ENCODE results near the gene ADARB2. TPM values are rescaled to one million over a fixed set of nuclear protein-coding genes. Genes with fewer than 3 reads are reported as not detected.

The ADARB2 gene
- total and polyA plus RNA-seq, 4 donors: 0.55 to 0.70 (median 0.59) TPM; not detected in 1

DNA sequence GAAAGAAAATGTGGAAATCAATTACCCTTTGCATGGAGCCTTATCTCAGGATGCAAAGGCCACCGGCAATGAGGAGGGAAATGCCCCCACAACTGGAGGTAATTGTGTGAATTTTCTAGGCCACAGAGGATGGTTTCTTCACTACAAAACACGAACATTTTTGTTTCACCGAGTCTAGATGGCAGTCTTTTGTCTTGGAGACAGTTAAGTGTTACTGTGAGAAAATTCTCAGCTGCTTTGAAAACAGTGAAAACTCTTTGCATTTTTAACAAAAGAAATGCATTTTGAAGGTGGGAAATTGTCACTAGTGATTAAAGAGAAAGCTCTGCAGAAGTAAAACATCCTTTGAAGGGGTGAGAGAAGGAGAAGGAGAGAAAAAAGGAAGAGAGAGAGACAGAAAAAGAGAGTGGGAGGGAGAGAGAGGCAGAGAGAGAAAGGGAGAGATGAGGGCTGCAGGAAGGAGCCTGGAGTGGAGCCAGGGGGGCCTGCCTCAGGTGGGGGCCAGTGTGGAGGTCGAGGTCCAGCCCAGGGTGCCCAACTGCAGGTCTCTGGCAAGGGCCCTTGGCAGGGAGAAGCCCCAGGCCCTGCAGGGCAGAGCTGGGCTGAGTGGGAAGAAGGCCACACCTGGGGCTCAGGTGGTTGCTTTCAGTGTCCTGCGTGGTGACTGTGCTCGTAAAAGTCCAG is 261.4 kb downstream of the ADARB2 start:
- H3K27me3 ChIP-seq (ENCODE audit: control insufficient read depth in 4 of 4, insufficient read depth in 4 of 4, low read length in 3 of 4): no peaks in the 10 kb centered on the region
- H3K9me3 ChIP-seq (ENCODE audit: control insufficient read depth in 4 of 4, low read length in 3 of 4): peaks cover 0 to 2% (median under 1%) of the 10 kb centered on the region in 4 donors
- H3K36me3 ChIP-seq (ENCODE audit: control insufficient read depth in 4 of 4, insufficient read depth in 3 of 4, low read depth in 1 of 4, low read length in 3 of 4): no peaks in the 10 kb centered on the region
- WGBS: 29% methylated on average over 6 of the region's 6 CpGs
- no peaks in the 10 kb centered on the region for H3K4me1 ChIP-seq (ENCODE audit: control insufficient read depth in 4 of 4, insufficient read depth in 4 of 4, low read length in 3 of 4)
- TF ChIP-seq, protein P1, sequence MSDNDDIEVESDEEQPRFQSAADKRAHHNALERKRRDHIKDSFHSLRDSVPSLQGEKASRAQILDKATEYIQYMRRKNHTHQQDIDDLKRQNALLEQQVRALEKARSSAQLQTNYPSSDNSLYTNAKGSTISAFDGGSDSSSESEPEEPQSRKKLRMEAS (IDR thresholded peaks at IDR 0.05): no peak
- TF ChIP-seq NR2F2 (IDR thresholded peaks at IDR 0.05) (no peak), RAD21 (IDR thresholded peaks at IDR 0.05) (no peak), HNF4G (IDR thresholded peaks at IDR 0.05) (no peak), YY1 (IDR thresholded peaks at IDR 0.05) (no peak)
- TF ChIP-seq, protein P2, sequence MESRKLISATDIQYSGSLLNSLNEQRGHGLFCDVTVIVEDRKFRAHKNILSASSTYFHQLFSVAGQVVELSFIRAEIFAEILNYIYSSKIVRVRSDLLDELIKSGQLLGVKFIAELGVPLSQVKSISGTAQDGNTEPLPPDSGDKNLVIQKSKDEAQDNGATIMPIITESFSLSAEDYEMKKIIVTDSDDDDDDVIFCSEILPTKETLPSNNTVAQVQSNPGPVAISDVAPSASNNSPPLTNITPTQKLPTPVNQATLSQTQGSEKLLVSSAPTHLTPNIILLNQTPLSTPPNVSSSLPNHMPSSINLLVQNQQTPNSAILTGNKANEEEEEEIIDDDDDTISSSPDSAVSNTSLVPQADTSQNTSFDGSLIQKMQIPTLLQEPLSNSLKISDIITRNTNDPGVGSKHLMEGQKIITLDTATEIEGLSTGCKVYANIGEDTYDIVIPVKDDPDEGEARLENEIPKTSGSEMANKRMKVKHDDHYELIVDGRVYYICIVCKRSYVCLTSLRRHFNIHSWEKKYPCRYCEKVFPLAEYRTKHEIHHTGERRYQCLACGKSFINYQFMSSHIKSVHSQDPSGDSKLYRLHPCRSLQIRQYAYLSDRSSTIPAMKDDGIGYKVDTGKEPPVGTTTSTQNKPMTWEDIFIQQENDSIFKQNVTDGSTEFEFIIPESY (IDR thresholded peaks at IDR 0.05): no peak
- H3K4me3 ChIP-seq (ENCODE audit: low read depth in 1 of 3, low read length in 3 of 3): no peak overlapping the region
- no peak overlapping the region for H3K9ac ChIP-seq (ENCODE audit: low read depth in 1 of 2, low read length in 2 of 2)
- no peak for DNase-seq (ENCODE audit: low spot score)
- no peak overlapping the region for H3K27ac ChIP-seq (ENCODE audit: low read depth in 1 of 2, low read length in 2 of 2)

DNA sequence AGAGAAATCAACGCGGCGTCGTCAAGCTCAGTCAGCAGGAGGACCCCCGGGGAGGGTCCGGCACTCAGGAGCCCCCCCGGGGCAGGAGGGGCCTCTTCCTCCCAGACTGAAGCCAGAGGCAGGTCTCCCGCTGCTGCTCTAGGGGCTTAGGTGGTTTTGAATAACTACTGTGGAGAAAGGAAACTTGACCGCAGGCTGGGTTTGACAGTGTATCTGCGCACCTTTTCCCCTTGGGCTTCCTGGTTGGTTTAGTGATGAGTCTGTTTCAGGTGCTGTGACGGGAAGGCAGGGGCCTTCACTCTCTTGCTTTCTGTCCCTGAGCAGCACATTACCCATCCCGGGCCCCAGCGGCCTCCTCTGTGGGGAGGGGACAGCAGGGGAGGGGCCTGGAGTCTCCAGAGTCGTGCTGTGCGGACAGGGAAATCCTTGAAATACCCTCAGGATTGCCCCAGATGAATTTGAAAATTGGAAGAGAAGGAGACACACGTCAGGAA is 262.2 kb downstream of the ADARB2 start:
- Histone ChIP-seq H3K9me3 (ENCODE audit: control insufficient read depth in 4 of 4, low read length in 3 of 4) (peaks cover 0 to 2% (median under 1%) of the 10 kb centered on the region in 4 donors), H3K4me1 (ENCODE audit: control insufficient read depth in 4 of 4, insufficient read depth in 4 of 4, low read length in 3 of 4) (no peaks in the 10 kb centered on the region), H3K36me3 (ENCODE audit: control insufficient read depth in 4 of 4, insufficient read depth in 3 of 4, low read depth in 1 of 4, low read length in 3 of 4) (no peaks in the 10 kb centered on the region), H3K27ac (ENCODE audit: low read depth in 1 of 2, low read length in 2 of 2) (no peak overlapping the region), H3K4me3 (ENCODE audit: low read depth in 1 of 3, low read length in 3 of 3) (no peak overlapping the region), H3K27me3 (ENCODE audit: control insufficient read depth in 4 of 4, insufficient read depth in 4 of 4, low read length in 3 of 4) (no peaks in the 10 kb centered on the region), H3K9ac (ENCODE audit: low read depth in 1 of 2, low read length in 2 of 2) (no peak overlapping the region)
- no peak for DNase-seq (ENCODE audit: low spot score)
- WGBS: 36% methylated on average over 16 of the region's 16 CpGs
- TF ChIP-seq EGR1 (IDR thresholded peaks at IDR 0.05; ENCODE audit: low read depth in 2 of 2): no peak
- TF ChIP-seq GABPA (IDR thresholded peaks at IDR 0.05 in 1 of 2, conservative IDR thresholded peaks at IDR 0.05 in 1 of 2): no peak
- TF ChIP-seq SP1 (IDR thresholded peaks at IDR 0.05): no peak
- TF ChIP-seq, protein P2 (IDR thresholded peaks at IDR 0.05): no peak
- no peak for TF ChIP-seq HNF4G (IDR thresholded peaks at IDR 0.05)
- TF ChIP-seq YY1 (IDR thresholded peaks at IDR 0.05): no peak
- TF ChIP-seq, protein P3, sequence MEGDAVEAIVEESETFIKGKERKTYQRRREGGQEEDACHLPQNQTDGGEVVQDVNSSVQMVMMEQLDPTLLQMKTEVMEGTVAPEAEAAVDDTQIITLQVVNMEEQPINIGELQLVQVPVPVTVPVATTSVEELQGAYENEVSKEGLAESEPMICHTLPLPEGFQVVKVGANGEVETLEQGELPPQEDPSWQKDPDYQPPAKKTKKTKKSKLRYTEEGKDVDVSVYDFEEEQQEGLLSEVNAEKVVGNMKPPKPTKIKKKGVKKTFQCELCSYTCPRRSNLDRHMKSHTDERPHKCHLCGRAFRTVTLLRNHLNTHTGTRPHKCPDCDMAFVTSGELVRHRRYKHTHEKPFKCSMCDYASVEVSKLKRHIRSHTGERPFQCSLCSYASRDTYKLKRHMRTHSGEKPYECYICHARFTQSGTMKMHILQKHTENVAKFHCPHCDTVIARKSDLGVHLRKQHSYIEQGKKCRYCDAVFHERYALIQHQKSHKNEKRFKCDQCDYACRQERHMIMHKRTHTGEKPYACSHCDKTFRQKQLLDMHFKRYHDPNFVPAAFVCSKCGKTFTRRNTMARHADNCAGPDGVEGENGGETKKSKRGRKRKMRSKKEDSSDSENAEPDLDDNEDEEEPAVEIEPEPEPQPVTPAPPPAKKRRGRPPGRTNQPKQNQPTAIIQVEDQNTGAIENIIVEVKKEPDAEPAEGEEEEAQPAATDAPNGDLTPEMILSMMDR (IDR thresholded peaks at IDR 0.05; ENCODE audit: low read depth, low read length, missing input control): no peak
